Spleen (tissue), 11 donors: ENCODE results near the gene QKI. TPM values are rescaled to one million over a fixed set of nuclear protein-coding genes. Genes with fewer than 3 reads are reported as not detected.

Source experiments
- DNase-seq: peaks from one replicate; pipeline ENCODE4 v3.0.0-alpha.2; 2020
- H3K27ac ChIP-seq, 8 donors: fragments of 200-600 bp; sonication (generic) in 7 of 8; 1 replicate in 4 of 8; 2 replicates in 4 of 8; pipeline versions ENCODE4 v1.5.0 to v1.8.0; 2016 to 2021; ENCODE audit warnings: inconsistent platforms in 4 of 8, mild to moderate bottlenecking in 4 of 8, moderate library complexity in 1 of 8
- H3K27me3 ChIP-seq, 7 donors: fragments of 200-600 bp; sonication (generic) in 6 of 7; replicated peaks in 1 of 7; 1 replicate in 4 of 7; 2 replicates in 3 of 7; pipeline versions ENCODE4 v1.5.0 to v1.8.0; 2016 to 2021; ENCODE audit warnings: inconsistent platforms in 3 of 7, mild to moderate bottlenecking in 1 of 7
- H3K36me3 ChIP-seq, 6 donors: fragments of 200-600 bp; sonication (generic) in 5 of 6; 1 replicate in 4 of 6; 2 replicates in 2 of 6; pipeline versions ENCODE4 v1.5.0 to v1.8.0; 2016 to 2021; ENCODE audit warnings: inconsistent platforms in 2 of 6
- H3K4me1 ChIP-seq, 6 donors: fragments of 200-600 bp; sonication (generic) in 5 of 6; 1 replicate in 3 of 6; 2 replicates in 3 of 6; pipeline versions ENCODE4 v1.5.0 to v1.8.0; 2016 to 2021; ENCODE audit warnings: inconsistent platforms in 3 of 6
- H3K4me3 ChIP-seq, 8 donors: fragments of 200-600 bp; sonication (generic) in 7 of 8; 1 replicate in 4 of 8; 2 replicates in 4 of 8; pipeline versions ENCODE4 v1.5.0 to v1.8.0; 2016 to 2021; ENCODE audit warnings: inconsistent platforms in 4 of 8, mild to moderate bottlenecking in 4 of 8, moderate library complexity in 2 of 8
- H3K9me3 ChIP-seq, 8 donors: fragments of 200-600 bp; sonication (generic) in 7 of 8; 1 replicate in 4 of 8; 2 replicates in 4 of 8; pipeline versions ENCODE4 v1.5.0 to v1.8.0; 2016 to 2021; ENCODE audit warnings: inconsistent platforms in 4 of 8
- POLR2A ChIP-seq, 3 donors: fragments of 450-650 bp; IDR thresholded peaks; one replicate each; pipeline ENCODE4 v1.5.1; 2017; ENCODE audit warnings: antibody characterized with exemption in 3 of 3, mild to moderate bottlenecking in 1 of 3
- POLR2AphosphoS5 ChIP-seq, 3 donors: sonication (generic); formaldehyde crosslinking; IDR thresholded peaks; one replicate each; pipeline ENCODE4 v1.5.1; 2017; ENCODE audit warnings: antibody characterized with exemption in 3 of 3
- WGBS, 5 donors: extraction: QIAGEN DNeasy Blood & Tissue Kit in 3 of 5; methylation state at CpG; one replicate each; pipeline versions ENCODE4 v1.1.5 to v1.1.7; 2013 to 2018; 5-methylcytosine and 5-hydroxymethylcytosine counted together
- intact Hi-C: fragments of 100-400 bp; cut with DNase I; formaldehyde crosslinking; loops from one replicate; pipeline ENCODE4 v1.15.0; 2023; ENCODE audit warnings: low total_unique reads
- polyA plus RNA-seq, 3 donors: library from polyadenylated mRNA; stranded (reverse); fragments of 200-250 nt; gene quantifications; one replicate each; pipeline ENCODE4 v1.2.1, GENCODE V29; 2013
- total RNA-seq, 7 donors: library from RNA; depleted of rRNA in 3 of 7; stranded (reverse); fragments of >200 nt in 3 of 7; fragmentation: NEBNext Ultra II Directional in 4 of 7; extraction: Animal tissue kit (Norgen Biotek cat#: 25700) in 4 of 7; gene quantifications; one replicate each; pipeline versions ENCODE4 v1.1.0 to v1.2.1, GENCODE V29; 2016 to 2021
- TF ChIP-seq, protein P1 (sequence below), 11 experiments: fragments of 200-600 bp in 7 of 11; fragments of 450-650 bp in 4 of 11; sonication (generic) in 4 of 11; IDR thresholded peaks in 8 of 11; conservative IDR thresholded peaks in 3 of 11; 1 replicate in 7 of 11; 2 replicates in 4 of 11; pipeline versions ENCODE4 v1.4.0 to v1.8.0; 2016 to 2021; ENCODE audit warnings: antibody characterized with exemption in 11 of 11, inconsistent platforms in 4 of 11, mild to moderate bottlenecking in 1 of 11
- donor health status: healthy with polysubstance abuse.
- donor health status: DM: no; HTN: no; CAD: no; lungs with moderate emphysema.
- donor health status: DM: no; HTN: no; CAD: no.
- donor health status: Bipolar disorder and iron deficiency.
- donor health status: healthy.
- donor health status: DM: no; HTN: no; CAD: no.
- donor health status: DM: yes; HTN: yes; CAD: no.

Gene QKI
- total and polyA plus RNA-seq, 10 donors = 11.3 to 217 (median 180) TPM

DNA sequence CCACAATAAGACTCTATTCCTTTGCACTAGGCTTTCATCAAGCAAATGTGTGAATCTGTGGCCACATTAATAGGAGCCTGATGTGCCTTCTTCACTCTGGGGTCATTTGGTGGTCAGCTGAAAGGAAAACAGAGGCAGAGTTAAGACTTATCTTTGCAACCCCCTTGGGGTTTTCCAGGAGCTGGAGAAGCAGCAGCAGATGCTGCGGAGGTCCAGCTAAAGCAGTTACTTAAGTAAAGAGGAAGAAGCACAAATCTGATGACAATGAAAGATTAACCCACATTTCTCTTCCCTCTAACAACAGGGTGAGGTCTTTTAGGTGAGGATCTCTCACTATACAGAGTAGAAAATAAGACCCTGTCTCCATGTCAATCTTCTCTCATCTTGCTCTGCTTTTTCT, 45.4 kb upstream of the QKI start:
- 65 to 91% (median 84%) methylated on average over 1 of the region's 1 CpG for WGBS, 5 donors
- Histone ChIP-seq H3K36me3 (no peaks in the 10 kb centered on the region), H3K4me3 (no peak overlapping the region), H3K4me1 (peaks cover 0 to 8% (median 0%) of the 10 kb centered on the region in 6 donors), H3K9me3 (no peaks in the 10 kb centered on the region), H3K27ac (no peak overlapping the region), H3K27me3 (no peaks in the 10 kb centered on the region)
- TF ChIP-seq POLR2A (IDR thresholded peaks at IDR 0.05) = no peak
- TF ChIP-seq, protein P1, sequence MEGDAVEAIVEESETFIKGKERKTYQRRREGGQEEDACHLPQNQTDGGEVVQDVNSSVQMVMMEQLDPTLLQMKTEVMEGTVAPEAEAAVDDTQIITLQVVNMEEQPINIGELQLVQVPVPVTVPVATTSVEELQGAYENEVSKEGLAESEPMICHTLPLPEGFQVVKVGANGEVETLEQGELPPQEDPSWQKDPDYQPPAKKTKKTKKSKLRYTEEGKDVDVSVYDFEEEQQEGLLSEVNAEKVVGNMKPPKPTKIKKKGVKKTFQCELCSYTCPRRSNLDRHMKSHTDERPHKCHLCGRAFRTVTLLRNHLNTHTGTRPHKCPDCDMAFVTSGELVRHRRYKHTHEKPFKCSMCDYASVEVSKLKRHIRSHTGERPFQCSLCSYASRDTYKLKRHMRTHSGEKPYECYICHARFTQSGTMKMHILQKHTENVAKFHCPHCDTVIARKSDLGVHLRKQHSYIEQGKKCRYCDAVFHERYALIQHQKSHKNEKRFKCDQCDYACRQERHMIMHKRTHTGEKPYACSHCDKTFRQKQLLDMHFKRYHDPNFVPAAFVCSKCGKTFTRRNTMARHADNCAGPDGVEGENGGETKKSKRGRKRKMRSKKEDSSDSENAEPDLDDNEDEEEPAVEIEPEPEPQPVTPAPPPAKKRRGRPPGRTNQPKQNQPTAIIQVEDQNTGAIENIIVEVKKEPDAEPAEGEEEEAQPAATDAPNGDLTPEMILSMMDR (IDR thresholded peaks at IDR 0.05 in 8 of 11, conservative IDR thresholded peaks at IDR 0.05 in 3 of 11) = no peak
- no peak for TF ChIP-seq POLR2AphosphoS5 (IDR thresholded peaks at IDR 0.05)
- intact Hi-C loops = no loop called here
- DNase-seq = no peak

DNA sequence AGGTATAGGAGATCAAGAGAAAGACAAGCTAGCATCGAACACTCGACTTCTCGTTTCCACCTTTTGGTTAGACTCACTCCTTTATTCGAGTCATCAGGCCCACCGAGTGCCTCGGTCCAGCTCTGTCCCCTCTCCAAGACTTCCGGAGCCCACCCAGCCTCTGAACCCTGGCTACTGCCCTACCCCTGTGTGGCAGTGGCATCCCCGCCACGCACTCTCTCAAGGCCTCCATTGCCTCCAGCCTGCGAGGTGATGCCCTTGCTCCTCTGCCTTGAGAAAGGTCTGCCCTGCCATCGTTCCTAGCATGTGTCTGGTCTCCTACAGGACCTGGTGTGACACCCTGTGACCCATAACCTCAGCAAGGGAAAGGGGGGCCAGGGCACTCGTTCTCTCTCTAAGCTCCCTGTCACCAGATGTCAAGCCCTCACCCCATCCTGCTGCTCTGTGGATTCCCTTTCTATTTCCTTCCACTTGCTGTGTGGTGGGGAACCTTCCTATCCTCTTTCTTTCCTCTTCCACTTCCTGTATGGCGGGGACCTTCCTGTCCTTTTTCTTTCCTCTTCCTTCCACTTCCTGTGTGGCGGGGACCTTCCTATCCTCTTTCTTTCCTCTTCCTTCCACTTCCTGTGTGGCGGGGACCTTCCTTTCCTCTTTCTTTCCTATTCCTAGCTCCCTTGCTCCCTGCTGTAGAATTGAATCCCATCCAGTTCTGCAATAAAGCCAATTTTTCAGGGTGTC, 44.7 kb upstream of the QKI start:
- peaks cover 0 to 8% (median 0%) of the 10 kb centered on the region in 6 donors for H3K4me1 ChIP-seq
- intact Hi-C loops = no loop called here
- no peaks in the 10 kb centered on the region for H3K9me3 ChIP-seq
- whole genome bisulfite sequencing, 5 donors = 72 to 86% (median 75%) methylated on average over 15 of the region's 15 CpGs
- H3K36me3 ChIP-seq = no peaks in the 10 kb centered on the region
- no peak overlapping the region for H3K27ac ChIP-seq
- TF ChIP-seq POLR2AphosphoS5 (IDR thresholded peaks at IDR 0.05) = no peak
- TF ChIP-seq POLR2A (IDR thresholded peaks at IDR 0.05) = no peak
- TF ChIP-seq, protein P1 (IDR thresholded peaks at IDR 0.05 in 8 of 11, conservative IDR thresholded peaks at IDR 0.05 in 3 of 11) = no peak
- no peak overlapping the region for H3K4me3 ChIP-seq
- no peak for DNase-seq
- no peaks in the 10 kb centered on the region for H3K27me3 ChIP-seq

DNA sequence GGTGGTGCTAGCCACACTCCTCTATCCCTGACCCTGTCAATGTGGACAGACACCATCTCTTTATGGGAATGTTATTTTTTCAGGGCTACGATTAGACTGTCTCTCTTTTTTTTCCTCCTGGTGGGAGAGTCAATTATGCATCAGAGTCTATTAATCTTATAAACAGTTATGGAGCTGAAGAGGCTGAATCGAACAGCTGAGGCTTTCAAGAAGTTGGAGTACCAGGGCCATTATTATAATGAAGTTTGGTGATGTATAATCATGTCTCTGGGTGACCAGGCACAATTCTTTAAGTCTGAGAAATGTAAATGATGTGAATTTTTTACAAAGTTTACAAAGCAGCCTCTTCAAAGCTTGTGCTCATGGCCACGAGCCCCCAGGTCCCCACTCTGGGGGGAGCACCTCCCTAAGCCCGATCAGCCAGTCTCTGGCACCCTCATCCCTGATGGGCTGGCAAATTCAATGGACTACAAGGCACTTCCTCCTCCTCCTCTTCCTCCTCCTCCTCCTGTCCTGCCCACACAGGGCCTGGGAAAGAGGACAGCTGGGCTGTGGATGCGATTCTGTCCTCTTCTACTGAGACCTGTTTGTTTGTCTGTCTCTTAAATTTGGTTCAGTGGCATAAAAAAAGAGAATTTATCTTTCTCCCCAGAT, 43.9 kb upstream of the QKI start:
- DNase-seq = no peak
- no peak overlapping the region for H3K4me3 ChIP-seq
- intact Hi-C loops = no loop called here
- no peaks in the 10 kb centered on the region for H3K9me3 ChIP-seq
- peaks cover 0 to 8% (median 0%) of the 10 kb centered on the region in 6 donors for H3K4me1 ChIP-seq
- no peaks in the 10 kb centered on the region for H3K36me3 ChIP-seq
- no peak overlapping the region for H3K27ac ChIP-seq
- no peaks in the 10 kb centered on the region for H3K27me3 ChIP-seq
- 62 to 75% (median 67%) methylated on average over 5 of the region's 5 CpGs for WGBS, 5 donors
- no peak for TF ChIP-seq POLR2AphosphoS5 (IDR thresholded peaks at IDR 0.05)
- TF ChIP-seq, protein P1 (IDR thresholded peaks at IDR 0.05 in 8 of 11, conservative IDR thresholded peaks at IDR 0.05 in 3 of 11) = no peak
- TF ChIP-seq POLR2A (IDR thresholded peaks at IDR 0.05) = no peak

DNA sequence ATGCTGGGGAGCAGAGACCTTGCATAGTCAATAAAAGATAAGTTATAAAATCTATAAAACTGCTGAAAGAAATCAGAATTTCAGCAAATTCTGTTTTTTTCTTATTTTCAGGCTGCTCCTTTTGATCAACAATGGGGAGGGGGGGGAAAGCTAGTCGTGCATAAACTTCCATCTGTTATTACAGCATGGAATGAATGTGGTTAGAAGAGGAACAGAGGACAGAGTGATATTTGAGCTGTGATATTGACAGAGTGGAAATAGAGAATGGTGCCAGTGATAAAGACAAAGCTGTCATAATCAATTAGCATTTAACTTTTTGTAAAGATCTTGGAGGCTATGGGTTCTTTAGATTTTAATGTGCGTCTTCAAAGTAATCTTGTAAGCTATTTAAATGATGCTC, 43.4 kb upstream of the QKI start:
- intact Hi-C loops = no loop called here
- Histone ChIP-seq H3K27me3 (no peaks in the 10 kb centered on the region), H3K36me3 (no peaks in the 10 kb centered on the region), H3K4me1 (peaks cover 0 to 8% (median 0%) of the 10 kb centered on the region in 6 donors), H3K4me3 (no peak overlapping the region), H3K9me3 (no peaks in the 10 kb centered on the region), H3K27ac (no peak overlapping the region)
- TF ChIP-seq, protein P1 (IDR thresholded peaks at IDR 0.05 in 8 of 11, conservative IDR thresholded peaks at IDR 0.05 in 3 of 11) = no peak
- TF ChIP-seq POLR2AphosphoS5 (IDR thresholded peaks at IDR 0.05) (no peak), POLR2A (IDR thresholded peaks at IDR 0.05) (no peak)
- 59 to 70% (median 65%) methylated on average over 2 of the region's 2 CpGs for WGBS, 5 donors
- no peak for DNase-seq
